NCI-H748 treated with DMSO at 0.1 percent for 48 hours (cell line): ENCODE measurements around the gene NUAK1.

ENCODE experiments used
- DNase-seq: peaks from one replicate; lab custom pipeline; 2025; lab: John Stamatoyannopoulos, UW

Gene NUAK1

GRCh38 chr12:106082216-106083175 is 56.3 kb downstream of the NUAK1 start:
- DNase-seq, result no peak

- DNase-seq, result no peak
Observed at GRCh38 chr12:106081606-106082005, 57.1 kb downstream of the NUAK1 start.

GRCh38 chr12:106080791-106081170 is 58.0 kb downstream of the NUAK1 start:
- DNase-seq, result no peak

GRCh38 chr12:106080041-106080790 is 58.5 kb downstream of the NUAK1 start:
- DNase-seq, result no peak

- no peak for DNase-seq
Observed at GRCh38 chr12:106079148-106079738, 59.5 kb downstream of the NUAK1 start.

GRCh38 chr12:106078358-106079010 is 60.3 kb downstream of the NUAK1 start:
- DNase-seq, result no peak

- DNase-seq, result no peak
Observed at GRCh38 chr12:106074706-106075392, 63.9 kb downstream of the NUAK1 start.

GRCh38 chr12:106074361-106074705 is 64.4 kb downstream of the NUAK1 start:
- no peak for DNase-seq

- DNase-seq, result no peak
Observed at GRCh38 chr12:106073179-106073578, 65.6 kb downstream of the NUAK1 start.

GRCh38 chr12:106072751-106073150 is 66.0 kb downstream of the NUAK1 start:
- no peak for DNase-seq

GRCh38 chr12:106071686-106072085 is 67.1 kb downstream of the NUAK1 start:
- no peak for DNase-seq

GRCh38 chr12:106070611-106071010 is 68.1 kb downstream of the NUAK1 start:
- DNase-seq, result no peak

- DNase-seq, result no peak
Observed at GRCh38 chr12:106070147-106070546, 68.6 kb downstream of the NUAK1 start.

- DNase-seq, result no peak
Observed at GRCh38 chr12:106068296-106068695, 70.5 kb downstream of the NUAK1 start.

GRCh38 chr12:106067606-106068205 is 71.0 kb downstream of the NUAK1 start:
- DNase-seq, result no peak

GRCh38 chr12:106066726-106067325 is 71.9 kb downstream of the NUAK1 start:
- no peak for DNase-seq

- no peak for DNase-seq
Observed at GRCh38 chr12:106066051-106066705, 72.6 kb downstream of the NUAK1 start.

GRCh38 chr12:106065506-106065905 is 73.2 kb downstream of the NUAK1 start:
- no peak for DNase-seq

GRCh38 chr12:106064721-106065021 is 74.1 kb downstream of the NUAK1 start:
- DNase-seq, result no peak
